HG03139 (cell line): ENCODE results near the gene DDX52.
A peak's percentile ranks its signal among the peaks of the same experiment; 100 is the strongest.
"Not testable (repeated sequence)": the region's sequence is repeated elsewhere in the genome, so short reads cannot be mapped to it uniquely, and the experiment has no call there.

Experiments used
- ATAC-seq: cut with Tn5 transposase; IDR thresholded peaks from one replicate; pipeline ENCODE4 v1.9.1; 2021; ENCODE audit not compliant: unreplicated experiment

The DDX52 gene

DNA sequence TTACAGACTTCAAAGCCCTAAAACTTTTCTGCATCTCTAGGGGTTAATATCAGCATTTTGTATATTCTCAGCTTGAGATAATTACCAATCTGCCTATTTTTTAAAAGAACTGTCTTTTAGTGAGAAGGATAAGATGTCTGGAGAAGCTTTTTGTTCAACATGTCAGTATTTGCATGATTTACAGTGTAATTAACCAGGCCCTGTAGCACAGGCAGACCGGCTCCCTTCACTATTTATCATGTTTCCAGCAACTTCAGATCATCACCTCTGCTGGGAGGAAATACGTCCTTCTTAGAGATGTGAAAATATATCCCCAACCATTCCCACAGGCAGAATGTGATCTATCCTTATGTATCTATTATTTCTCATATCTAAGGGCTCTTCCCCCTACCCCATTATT, 8.6 kb upstream of the DDX52 start:
- no peak for ATAC-seq

DNA sequence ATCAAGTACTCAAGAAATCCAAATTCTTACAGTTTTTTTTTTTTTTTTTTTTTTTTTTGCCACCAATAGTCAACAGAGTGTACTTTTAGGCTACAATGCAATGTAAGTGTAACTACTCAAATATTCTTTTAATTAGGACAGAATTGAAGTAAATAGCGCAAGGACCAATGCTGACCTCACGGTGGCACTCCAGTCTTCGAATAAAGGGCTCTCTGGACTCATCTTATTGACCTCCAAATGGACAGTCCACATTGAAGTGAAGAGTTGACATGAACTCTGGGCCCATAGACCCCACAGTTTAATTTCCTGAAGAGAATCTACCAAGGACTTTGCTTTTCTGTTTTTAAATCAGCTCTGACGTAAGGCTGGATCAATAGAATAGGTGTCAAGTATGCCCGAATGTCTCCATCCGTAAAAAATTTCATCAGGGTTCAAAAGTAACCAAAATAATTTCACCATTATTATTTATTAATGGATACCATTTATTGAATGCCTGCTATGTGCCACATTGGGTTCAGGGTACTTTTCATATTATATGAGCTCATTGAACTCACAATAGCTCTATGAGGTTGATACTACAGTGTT, 7.3 kb upstream of the DDX52 start:
- no peak for ATAC-seq

- ATAC-seq, result no peak
Observed at GRCh38 chr17:37648555-37648954, 5.3 kb upstream of the DDX52 start.

- no peak for ATAC-seq
Observed at GRCh38 chr17:37647856-37648255, 4.6 kb upstream of the DDX52 start.

DNA sequence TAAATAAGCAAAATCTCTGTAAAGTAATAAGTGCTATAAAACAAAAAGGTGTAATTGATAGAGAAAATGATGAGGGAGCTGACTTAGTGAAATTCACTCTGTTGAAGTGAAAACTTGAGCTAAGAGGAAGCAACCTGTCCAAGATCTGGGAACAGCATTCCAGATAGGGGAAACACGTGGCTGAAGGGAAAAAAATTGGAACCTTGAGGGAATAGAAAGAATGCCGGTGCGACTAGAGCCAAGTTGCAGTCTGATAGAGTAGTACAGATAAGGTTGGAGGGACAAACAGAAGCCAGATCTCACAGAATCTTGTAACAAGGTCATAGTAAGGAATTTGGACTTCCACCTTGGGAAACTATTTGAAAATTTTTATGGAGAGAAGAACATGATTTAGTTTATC, 623 bp upstream of the DDX52 start:
- no peak for ATAC-seq

- ATAC-seq, result no peak
Observed at GRCh38 chr17:37642681-37643080, 565 bp downstream of the DDX52 start.

DNA sequence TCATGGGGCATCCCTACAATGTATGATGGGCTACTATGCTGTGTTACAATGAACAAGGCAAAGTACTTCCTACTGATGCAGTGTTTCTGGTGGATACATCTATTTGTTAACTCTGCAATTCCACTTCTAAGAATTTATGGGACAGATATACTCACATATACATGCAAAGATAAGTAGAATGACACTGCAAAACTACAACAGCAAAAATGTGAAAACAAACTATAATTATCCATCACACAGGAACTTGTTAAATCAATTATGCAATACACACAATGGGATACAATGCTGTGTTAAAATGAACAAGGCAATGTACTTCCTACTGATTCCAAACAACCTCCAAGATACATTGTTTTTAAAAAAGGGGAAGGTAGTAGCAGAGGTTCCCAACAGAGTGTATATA, 3.2 kb downstream of the DDX52 start:
- no peak for ATAC-seq

- ATAC-seq, result no peak
Observed at GRCh38 chr17:37637956-37638355, 5.3 kb downstream of the DDX52 start.

DNA sequence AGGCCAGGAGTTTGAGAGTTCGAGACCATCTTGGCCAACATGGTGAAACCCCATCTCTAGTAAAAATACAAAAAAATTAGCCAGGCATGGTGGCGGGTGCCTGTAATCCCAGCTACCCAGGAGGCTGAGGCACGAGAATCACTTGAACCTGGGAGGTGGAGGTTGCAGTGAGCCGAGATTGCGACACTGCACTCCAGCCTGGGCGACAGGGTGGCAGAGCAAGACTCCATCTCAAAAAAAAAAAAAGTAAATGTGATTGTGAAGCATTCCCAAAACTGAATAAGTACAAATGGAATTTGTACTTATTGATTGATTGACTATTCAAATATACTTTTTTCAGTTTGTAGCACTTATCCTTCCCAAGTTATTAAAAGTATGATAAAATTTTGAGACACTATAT, 26.8 kb downstream of the DDX52 start:
- ATAC-seq, result not testable (repeated sequence)

DNA sequence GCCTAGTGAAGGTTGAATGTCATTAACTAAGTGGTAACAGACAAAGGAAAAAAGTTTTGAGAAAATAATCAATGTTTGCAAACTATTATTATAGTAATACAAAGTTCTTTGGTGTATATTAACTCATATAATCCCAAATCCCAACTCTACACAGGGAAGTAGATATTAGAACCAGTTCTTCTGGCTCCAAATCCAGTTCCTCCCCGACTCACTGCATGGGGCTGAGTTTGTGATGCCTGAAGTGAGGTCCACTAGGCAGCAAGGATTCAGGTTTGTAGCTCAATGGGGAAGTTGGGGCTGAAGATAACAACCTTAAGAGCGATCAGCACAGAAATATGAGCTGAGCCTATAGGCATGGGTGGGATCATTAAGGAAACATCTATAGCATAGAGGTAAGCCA, 28.4 kb downstream of the DDX52 start:
- no peak for ATAC-seq

GRCh38 chr17:37614391-37614790, 28.9 kb downstream of the DDX52 start:
- no peak for ATAC-seq

DNA sequence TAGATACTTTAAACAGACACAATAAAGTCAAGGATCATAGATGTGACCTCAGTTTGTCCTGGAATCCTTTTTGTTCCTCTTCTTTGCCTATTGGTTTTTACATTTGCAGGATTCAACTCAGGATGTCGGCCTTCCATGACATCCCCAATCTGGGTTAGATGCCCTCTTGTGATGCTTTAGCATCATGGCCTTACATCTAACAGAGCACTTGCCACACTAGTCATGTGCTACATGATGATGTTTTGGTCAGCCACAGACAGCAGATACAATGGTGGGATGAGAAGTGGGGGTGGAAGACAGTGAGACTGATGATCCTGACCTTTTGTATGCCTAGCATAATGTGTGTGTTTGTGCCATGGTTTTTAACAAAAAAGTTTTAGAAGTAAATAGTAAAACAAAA, 32.3 kb downstream of the DDX52 start:
- no peak for ATAC-seq

DNA sequence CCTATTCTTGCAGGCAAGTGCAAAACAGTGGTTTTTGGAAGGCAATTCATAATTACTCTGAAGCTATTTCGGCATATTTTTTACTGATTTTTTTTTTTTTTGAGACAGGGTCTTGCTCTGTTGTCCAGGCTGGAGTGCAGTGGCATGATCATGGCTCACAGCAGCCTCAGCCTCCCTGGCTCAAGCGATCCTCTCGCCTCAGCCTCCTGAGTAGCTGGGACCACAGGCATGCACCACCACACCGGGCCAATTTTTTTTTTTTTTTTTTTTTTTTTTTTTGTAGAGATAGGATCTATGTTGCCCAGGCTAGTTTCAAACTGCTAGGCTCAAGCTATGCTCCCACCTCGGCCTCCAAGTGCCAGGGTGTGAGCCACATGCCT, 33.2 kb downstream of the DDX52 start:
- not testable (repeated sequence) for ATAC-seq

DNA sequence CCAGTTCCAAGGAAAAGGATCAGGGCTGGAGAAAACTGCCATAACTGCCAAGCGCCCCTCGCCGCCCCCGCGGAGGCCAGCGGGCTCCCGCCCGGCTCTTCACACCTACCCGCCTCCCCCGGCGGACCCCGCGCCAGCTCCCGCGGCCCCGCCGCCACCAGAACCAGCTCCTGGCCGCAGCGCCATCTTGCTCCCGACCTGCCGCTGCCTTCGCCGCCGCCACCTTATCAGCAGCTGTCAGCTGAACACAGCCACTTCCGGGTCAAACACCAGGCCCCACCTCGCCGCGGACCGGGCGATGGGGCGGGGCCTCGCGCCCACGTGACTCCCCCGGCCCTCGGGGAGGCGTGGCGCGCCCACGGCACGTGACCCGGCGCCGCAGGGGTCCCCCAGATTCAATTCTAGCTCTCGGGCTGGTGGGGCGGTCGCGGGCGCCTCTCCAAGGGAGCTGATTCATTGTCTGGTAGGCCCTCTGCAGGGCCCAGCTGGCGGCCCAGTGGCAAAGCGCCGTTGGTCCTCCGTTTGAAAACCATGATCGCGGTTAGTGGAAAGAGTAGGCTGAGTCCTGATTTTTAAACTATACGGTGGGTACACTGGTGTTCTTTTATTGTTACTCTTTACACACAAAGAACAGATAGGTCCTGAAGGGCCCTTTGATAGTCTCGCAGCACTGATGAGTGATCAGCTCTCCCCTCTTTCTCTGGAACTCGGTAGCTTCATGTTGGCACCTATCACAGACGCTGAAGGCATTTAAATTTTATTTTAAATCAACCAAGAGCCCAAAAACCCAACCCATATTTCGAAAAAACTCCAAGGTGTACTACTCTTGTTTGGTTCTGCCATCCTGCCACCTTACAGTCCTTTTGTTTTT, 33.8 kb downstream of the DDX52 start, which contains the start of gene SYNRG:
SYNRG (minus strand) TSS at position 249 of the 871 bp plus-strand sequence; CDS start at position 186, 63 bp downstream.
- peak; percentile 86 for ATAC-seq

- peak; percentile 6 for ATAC-seq
Observed at GRCh38 chr17:37608351-37609169, 34.7 kb downstream of the DDX52 start.

DNA sequence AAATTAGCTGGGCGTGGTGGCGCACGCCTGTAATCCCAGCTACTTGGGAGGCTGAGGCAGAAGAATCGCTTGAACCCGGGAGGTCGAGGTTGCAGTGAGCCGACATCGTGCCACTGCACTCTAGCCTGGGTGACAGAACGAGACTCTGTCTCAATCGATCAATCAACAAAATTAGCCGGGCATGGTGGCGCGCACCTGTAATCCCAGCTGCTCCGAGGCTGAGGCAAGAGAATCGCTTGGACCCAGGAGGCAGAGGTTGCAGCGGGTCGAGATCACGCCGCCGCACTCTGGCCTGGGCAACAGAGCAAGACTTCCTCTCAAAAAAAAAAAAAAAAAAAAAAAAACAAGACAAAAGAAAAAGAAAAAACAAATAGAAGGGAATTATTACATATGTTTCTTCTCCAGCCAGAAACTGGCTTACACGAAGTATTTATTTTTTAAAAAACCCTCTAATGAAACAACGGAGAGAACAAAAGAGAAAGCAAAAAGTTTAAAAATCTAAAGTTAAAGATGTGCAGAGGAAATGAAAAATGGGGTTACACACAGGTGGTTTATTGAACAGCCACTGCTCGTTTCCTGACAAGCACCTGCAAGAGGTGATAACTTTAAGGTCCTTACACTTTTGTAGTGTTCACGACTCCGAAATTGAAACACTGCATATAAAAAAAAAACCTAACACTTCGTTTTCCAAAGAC, 35.5 kb downstream of the DDX52 start:
- no peak for ATAC-seq

DNA sequence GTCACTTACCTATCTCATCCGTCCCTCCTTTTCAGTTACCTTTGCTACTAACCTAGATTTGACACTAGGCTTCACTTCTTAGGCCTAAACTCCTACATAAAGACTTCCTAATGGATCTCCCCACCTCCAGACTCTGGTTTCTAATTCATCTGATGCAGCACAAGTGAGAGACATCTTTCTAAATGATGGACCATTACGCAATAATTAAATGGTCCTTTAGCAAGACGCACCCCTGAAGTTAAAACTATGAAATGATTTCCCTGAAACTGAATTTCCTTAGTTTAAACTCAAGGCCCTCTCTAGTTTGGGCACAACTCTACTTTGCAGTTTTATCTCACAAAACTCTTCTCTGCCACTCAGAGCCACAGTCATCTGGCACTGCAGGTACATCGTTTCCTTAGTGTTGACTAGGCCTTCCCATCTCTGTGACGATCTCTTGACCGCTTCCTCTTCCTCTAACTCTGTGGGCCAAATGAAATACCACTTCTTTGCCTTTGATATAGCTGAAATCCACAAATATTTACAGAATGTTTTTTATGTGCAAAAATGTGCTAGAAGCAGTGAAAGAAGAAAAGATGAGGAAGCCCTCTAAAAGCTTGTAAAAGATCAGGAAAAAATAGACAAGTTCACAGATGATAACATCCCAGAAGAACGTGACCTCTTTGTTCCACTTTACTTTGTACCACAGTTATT, 37.3 kb downstream of the DDX52 start:
- ATAC-seq, result no peak

- no peak for ATAC-seq
Observed at GRCh38 chr17:37605081-37605480, 38.2 kb downstream of the DDX52 start.

DNA sequence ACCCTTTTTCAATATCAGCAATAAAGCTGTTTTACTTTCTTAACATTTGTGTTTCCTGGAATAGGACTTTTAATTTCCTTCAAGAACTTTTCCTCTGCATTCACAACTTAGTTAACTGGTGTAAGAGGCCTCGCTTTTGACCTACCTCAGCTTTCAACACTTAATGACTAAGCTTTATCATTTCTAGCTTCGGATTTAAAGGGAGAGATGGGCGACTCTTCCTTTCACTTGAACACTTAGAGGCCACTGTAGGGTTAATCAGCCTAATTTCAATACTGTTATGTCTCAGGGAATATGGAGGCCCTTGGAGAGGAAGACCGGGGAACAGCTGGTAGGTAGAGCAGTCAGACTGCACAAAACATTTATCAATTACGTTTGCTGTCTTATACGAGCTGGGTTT, 38.7 kb downstream of the DDX52 start:
- ATAC-seq, result no peak

- ATAC-seq, result no peak
Observed at GRCh38 chr17:37598145-37598544, 45.1 kb downstream of the DDX52 start.

- ATAC-seq, result no peak
Observed at GRCh38 chr17:37592291-37592690, 51.0 kb downstream of the DDX52 start.
